Kidney capillary endothelial cell (primary cell): Measurements from ENCODE around the gene GDF15.
"Not testable (repeated sequence)": the region's sequence is repeated elsewhere in the genome, so short reads cannot be mapped to it uniquely, and the experiment has no call there.

ENCODE experiments used
- DNase-seq: peaks from one replicate; pipeline ENCODE4 v3.0.0-alpha.2; 2018; ENCODE audit warnings: low spot score

Gene GDF15

DNA sequence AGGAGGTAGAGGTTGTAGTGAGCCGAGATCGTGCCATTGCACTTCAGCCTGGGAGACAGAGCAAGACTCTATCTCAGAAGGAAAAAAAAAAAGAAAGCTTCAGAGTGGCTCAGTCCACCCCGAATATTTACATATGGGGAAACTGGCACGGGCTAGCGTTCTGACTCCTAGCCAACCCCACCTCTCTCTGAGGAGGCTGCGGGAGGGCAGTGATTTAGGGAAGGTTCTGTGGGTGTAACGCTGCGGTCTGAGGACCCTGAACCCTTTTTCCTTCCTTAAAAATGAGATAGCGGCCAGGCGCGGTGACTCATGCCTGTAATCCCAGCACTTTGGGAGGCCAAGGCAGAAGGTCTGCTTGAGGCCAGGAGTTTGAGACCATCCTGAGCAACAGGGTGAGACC, 6.5 kb downstream of the GDF15 start:
- no peak for DNase-seq

GRCh38 chr19:18392926-18393325, 7.0 kb downstream of the GDF15 start:
- DNase-seq = no peak

- no peak for DNase-seq
Observed at GRCh38 chr19:18393836-18394235, 7.9 kb downstream of the GDF15 start.

- no peak for DNase-seq
Observed at GRCh38 chr19:18396471-18397241, 10.7 kb downstream of the GDF15 start.

DNA sequence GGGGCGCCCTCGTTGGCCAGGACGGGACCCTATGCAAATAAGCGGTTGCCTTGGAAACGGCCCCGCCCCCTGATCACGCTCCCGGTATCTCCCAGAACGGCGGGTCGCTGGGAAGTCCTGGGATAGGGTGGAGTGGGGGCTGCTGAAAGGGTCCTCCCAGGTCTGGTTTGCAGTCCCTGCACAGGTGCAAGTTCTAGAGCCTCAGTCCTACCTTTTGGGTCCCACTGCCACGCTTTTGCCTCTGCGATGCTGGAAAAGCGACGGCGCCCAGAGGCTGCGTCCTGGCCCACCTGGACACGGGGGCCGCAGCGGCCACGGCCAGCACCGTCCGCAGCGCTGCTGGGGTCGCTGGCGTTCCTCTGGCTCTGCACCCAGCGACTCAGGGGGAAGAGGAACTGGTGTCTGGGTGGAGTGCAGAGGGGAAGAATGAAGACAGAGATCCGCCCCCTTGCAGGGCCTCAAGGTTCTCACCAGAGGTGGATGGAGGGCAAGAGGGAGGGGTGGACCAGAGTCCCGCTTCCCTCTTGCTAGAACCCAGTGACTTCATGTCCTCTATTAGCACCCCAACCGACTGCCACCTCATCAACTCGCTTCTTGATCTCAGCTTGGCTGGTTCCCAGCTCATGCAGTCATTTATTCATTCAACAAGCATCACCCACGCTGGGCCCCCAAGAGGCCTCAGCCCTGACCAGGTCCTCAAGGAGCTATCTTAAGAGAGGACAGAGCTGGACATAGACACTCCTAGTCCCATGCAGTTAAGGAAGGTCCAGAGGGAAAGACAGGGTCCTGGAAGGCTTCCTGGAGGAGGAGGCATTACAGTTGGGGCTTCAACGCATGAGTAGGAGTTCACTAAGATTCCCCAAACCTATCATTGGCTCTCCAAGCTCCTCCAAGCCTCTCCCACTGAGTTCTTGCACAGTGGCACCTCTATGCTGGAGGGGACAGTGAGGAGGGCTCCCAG, 11.6 kb downstream of the GDF15 start, which contains the start of gene LRRC25:
TSS of gene LRRC25 (minus strand) at position 381 of the 961 bp plus-strand sequence. CDS start 659 bp downstream, outside the sequence.
- DNase-seq = no peak

DNA sequence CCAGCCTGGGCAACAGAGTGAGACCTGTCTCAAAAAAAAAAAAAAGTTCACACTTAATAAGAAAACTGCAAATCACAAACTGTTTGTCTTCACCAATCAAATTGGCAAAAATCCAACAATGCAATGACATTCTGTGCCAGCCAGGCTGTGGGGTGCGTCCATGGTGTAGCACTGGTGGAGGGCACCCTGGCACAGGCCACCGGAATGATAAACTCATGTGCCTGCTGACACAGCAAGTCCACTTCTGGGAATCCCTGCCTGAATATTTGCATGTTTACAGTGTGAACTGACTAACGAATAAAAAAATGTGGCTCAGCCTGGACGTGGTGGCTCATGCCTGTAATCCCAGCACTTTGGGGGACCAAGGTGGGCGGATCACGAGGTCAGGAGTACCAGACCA, 13.1 kb downstream of the GDF15 start:
- no peak for DNase-seq

DNA sequence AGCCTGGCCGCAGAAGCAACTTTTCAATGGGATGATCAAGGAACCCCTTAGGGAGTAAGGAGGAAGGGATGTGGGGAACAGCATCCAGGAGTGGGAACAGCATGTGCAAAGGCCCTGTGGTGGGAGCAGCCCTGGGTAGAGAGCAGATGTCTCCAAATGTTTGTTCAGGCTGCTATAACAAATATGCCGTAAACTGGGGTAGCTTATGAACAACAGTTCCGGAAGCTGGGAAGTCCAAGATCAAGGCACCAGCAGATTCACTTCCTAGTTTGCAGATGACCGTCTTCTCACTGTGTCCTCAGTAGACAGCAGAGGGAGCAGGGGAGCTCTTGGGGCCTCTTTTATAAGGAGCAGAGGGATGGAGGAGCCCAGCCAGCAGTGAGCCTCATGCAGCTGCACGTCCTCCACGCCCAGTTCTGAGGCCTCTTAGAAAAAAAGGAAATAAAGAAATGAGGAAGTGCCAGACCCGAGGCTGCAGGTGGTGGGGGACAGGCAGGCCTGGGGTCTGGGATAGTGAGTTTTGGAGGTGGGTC, 15.7 kb downstream of the GDF15 start:
- DNase-seq = no peak

DNA sequence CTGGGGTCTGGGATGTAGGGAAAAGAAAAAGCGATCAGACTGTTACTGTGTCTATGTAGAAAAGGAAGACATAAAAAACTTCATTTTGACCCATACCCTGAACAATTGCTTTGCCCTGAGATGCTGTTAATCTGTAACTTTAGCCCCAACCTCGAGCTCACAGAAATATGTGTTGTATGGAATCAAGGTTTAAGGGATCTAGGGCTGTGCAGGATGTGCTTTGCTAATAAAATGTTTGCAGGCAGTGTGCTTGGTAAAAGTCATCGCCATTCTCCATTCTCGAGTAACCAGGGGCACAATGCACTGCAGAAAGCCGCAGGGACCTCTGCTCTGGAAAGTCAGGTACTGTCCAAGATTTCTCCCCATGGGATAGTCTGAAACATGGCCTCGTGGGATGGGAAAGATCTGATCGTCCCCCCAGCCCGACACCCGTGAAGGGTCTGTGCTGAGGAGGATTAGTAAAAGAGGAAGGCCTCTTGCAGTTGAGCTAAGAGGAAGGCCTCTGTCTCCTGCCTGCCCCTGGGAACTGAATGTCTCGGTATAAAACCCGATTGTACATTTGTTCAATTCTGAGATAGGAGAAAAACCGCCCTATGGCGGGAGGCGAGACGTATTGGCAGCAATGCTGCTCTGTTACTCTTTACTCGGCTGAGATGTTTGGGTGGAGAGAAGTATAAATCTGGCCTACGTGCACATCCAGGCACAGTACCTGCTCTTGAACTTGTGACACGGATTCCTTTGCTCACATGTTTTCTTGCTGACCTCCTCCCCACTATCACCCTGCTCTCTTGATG, 16.7 kb downstream of the GDF15 start:
- not testable (repeated sequence) for DNase-seq

- not testable (repeated sequence) for DNase-seq
Observed at GRCh38 chr19:18405754-18406153, 19.8 kb downstream of the GDF15 start.

DNA sequence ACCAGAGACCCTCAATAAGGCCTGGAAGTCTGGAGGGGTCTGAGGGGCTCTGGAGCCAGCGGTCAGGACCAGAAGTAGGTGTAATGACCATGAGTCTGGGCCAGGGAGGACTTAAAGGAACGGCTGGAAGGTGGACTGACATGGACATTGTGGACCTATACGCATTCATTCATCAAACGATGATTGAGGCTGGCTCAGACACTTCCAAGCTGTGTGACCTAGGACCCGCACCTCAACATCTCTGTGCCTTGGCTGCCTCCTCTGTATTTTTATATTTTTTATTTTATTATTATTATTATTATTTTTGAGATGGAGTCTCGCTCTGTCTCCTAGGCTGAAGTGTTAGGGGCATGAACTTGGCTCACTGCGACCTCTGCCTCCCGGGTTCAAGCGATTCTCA, 20.8 kb downstream of the GDF15 start:
- DNase-seq = no peak

DNA sequence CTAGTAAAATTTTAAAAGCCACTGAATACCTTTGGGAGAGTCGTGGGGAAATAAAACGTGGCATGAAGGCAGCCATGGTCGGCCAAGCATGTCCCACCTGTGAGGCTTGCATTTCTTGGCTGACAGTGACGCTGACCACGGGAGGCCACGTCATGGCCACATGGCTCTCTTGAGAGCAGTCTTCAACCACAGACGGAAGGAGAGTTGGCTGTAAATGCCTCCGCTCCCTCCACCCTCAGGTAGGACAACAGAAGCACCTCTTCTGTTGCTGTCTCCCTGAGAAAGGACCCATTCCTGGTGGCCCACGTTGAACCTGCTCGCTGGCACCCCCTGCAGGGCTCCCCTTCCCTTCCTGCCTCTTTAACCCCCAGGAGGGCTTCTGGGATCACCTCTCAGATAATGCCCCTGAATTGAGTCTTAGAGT, 22.1 kb downstream of the GDF15 start:
- no peak for DNase-seq

DNA sequence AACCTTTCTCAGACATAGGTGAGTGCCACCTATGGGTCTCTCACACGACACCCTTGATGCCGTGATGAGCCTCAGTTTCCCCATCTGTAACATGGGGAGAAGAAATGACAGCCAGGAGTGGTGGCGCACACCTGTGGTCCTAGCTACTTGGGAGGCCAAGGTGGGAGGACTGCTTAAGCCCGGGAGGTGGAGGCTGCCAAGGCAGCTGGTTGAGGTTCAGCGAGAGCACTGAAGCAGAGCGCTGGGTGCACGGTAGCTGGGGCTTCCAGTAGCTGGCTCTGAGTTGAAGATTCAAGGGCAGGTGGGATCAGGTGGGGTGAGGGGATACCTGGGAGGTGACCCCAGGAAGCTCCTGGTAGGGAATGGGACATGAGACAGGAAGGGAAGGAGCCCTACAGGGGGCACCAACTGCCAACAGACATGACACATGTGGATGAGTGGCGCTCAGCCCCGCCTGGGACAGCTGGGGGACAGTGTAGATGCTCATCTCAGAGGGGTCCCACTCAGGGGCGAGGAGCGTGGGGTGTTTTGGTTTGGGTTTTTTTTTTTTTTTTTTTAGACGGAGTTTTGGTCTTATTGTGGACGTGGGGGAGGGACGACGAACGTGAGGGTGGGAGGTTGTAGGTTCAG, 26.8 kb downstream of the GDF15 start:
- no peak for DNase-seq

DNA sequence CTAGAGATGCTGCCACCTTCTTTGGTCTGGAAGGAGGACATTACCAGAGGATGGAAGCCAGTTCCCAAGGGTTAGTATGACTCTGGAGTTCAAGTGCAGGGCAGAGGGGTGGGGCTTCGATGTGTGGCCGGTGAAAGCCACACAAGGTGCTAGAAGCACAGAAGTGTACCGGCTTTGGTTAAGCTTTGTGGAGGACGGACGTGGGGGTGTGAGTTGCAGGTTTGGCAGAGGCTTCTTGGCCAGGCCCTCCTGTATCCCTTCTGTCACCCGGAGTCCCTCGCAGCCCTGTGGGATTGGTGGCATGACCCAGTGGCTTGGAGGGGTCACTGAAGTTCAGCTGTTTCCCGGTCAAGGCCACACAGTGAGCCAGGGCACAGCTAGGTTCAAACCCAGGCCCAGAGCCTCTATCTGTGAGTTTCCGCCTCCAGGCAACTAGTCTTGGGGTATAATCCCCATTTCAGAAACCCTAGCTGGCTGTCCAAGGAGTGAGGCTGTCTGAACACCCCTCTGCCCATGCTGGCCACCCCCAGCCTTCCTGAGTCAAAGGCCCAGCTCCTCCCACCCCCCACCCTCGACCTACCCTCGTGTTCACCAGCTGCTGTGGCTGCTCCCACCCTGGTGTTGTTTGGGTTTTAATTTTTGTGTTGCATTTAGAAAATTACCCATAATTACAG, 28.7 kb downstream of the GDF15 start:
- DNase-seq = no peak

GRCh38 chr19:18415178-18415867, 29.4 kb downstream of the GDF15 start:
- no peak for DNase-seq

GRCh38 chr19:18416778-18417249, 30.9 kb downstream of the GDF15 start:
- DNase-seq = peak; percentile 80

- DNase-seq = peak; percentile 82
Observed at GRCh38 chr19:18417250-18418028, 31.5 kb downstream of the GDF15 start.

DNA sequence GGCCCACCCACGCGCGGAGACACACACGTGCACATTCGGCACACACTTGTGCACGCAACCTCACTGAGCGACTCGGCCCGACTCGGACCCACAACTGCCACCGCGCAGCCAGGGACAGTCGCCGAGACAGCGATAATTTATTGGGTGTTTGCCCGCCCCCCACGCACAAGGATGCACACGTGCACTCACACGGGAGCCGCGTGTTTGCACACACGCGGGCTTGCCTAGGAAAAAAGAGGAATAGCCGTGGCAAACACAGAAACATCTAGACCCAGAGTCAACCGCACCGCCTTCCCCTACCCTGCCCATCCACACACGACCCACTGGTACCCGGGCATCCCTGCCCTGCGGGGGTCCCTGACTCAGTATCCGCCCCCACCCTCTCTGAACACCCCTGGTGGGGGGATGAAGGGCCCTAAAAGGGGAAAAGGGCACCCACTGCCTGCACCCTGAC, 32.1 kb downstream of the GDF15 start:
- no peak for DNase-seq

DNA sequence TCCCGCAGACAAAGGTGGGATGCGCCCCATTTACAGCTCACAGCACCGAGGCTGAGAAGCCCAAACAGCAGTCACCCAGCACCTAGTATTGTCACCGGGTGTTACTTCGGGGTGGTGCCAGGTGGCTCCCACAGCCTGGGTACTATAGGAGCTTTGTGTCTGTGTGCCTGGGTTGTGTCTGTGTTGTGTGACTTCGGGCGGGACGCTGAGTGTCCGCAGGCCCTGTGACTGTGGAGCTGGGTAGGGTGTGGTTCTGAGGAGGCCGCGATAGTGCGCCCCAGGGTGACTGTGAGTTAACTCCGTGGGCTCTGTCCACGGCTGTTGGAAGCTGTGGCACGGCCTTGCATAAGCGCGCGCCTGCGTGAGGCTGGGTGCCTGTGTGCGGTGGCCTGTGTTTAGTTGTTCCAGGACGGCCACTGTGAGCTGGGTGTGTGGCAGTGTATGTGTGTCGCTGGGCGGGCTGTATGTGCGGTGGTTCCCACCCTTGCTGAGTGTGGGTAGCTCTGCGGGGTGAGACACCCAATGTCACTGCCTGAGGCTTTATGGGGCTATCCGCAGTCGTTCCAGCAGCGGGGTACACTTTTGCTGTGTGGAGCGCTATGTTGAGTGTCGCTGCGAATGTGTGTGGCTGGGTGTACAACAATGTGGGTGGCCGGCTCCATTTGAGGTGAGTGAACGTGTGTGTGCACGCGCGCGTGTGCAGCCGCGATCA, 32.7 kb downstream of the GDF15 start:
- DNase-seq = no peak
